H1 (cell line): Measurements from ENCODE around the gene CUEDC1. TPM values are rescaled to one million over a fixed set of nuclear protein-coding genes. Genes with fewer than 3 reads are reported as not detected.

ENCODE experiments used
- CTCF ChIA-PET: fragments of 300-600 bp; sonication (Branson Sonifier 250); formaldehyde crosslinking; loops from one replicate; lab custom pipeline; 2021; ENCODE audit not compliant: partially characterized antibody; lab: Charles Lee
- POLR2A ChIA-PET: fragments of 300-600 bp; sonication (Branson Sonifier 250); formaldehyde crosslinking; loops from one replicate; lab custom pipeline; 2021; ENCODE audit warnings: inconsistent platforms; ENCODE audit not compliant: partially characterized antibody; lab: Charles Lee
- DNase-seq, 2 experiments: peaks; one replicate each; pipeline versions ENCODE4 v3.0.0 to v3.0.0-alpha.2; 2010 to 2022; ENCODE audit warnings: low spot score in 2 of 2, low read depth in 1 of 2, mixed read lengths in 1 of 2
- FAIRE-seq: peaks from 2 replicates; lab custom pipeline; 2011; peaks lifted over from hg19 to GRCh38; lab: Jason Lieb, UNC
- H2AFZ ChIP-seq: 2 replicates; pipeline ENCODE4 v1.8.1; 2012; ENCODE audit warnings: low read length, inconsistent platforms
- H2AK5ac ChIP-seq: 2 replicates; pipeline ENCODE4 v1.6.1; 2013; ENCODE audit warnings: low read depth, low read length
- H2BK120ac ChIP-seq: replicated peaks from 2 replicates; pipeline ENCODE3; 2013; ENCODE audit warnings: low read depth, low read length, inconsistent platforms
- H2BK12ac ChIP-seq: 2 replicates; pipeline ENCODE4 v1.6.1; 2013; ENCODE audit warnings: low read depth, low read length
- H2BK15ac ChIP-seq: 2 replicates; pipeline ENCODE4 v1.6.1; 2013; ENCODE audit warnings: low read length
- H2BK20ac ChIP-seq: 2 replicates; pipeline ENCODE4 v1.6.1; 2013; ENCODE audit warnings: low read length
- H2BK5ac ChIP-seq: 2 replicates; pipeline ENCODE4 v1.6.1; 2013; ENCODE audit warnings: low read depth, low read length
- H3K14ac ChIP-seq: 2 replicates; pipeline ENCODE4 v1.6.1; 2013; ENCODE audit warnings: inconsistent platforms; ENCODE audit not compliant: insufficient read length
- H3K18ac ChIP-seq: 2 replicates; pipeline ENCODE4 v1.6.1; 2013; ENCODE audit warnings: low read length; ENCODE audit errors: extremely low read depth
- H3K23ac ChIP-seq: 2 replicates; pipeline ENCODE4 v1.6.1; 2013; ENCODE audit warnings: inconsistent platforms; ENCODE audit not compliant: insufficient read length
- H3K23me2 ChIP-seq: 2 replicates; pipeline ENCODE4 v1.6.1; 2013; ENCODE audit warnings: low read depth, low read length
- H3K27ac ChIP-seq: 2 replicates; pipeline ENCODE4 v1.6.1; 2011; ENCODE audit warnings: low read depth, low read length, inconsistent platforms
- H3K27me3 ChIP-seq, 4 experiments: replicated peaks in 1 of 4; 1 replicate in 1 of 4; 2 replicates in 3 of 4; pipeline versions ENCODE4 v1.6.1 to v1.8.1; 2011 to 2013; ENCODE audit warnings: low read length in 3 of 4, mild to moderate bottlenecking in 3 of 4, inconsistent platforms in 2 of 4, mixed read lengths in 2 of 4, moderate library complexity in 1 of 4; ENCODE audit not compliant: control insufficient read depth in 3 of 4, insufficient read depth in 3 of 4; ENCODE audit errors: extremely low read depth in 1 of 4
- H3K36me3 ChIP-seq, 4 experiments: 2 replicates each; pipeline versions ENCODE4 v1.6.1 to v1.8.1; 2011 to 2013; ENCODE audit warnings: mild to moderate bottlenecking in 4 of 4, low read length in 3 of 4, moderate library complexity in 2 of 4, control low read depth in 1 of 4, inconsistent platforms in 1 of 4; ENCODE audit not compliant: insufficient read depth in 4 of 4, control insufficient read depth in 2 of 4
- H3K4ac ChIP-seq: replicated peaks from 2 replicates; pipeline ENCODE3; 2013; ENCODE audit warnings: low read length, low read depth, mixed read lengths, inconsistent platforms; ENCODE audit not compliant: insufficient read length
- H3K4me1 ChIP-seq, 4 experiments: replicated peaks in 1 of 4; 1 replicate in 1 of 4; 2 replicates in 3 of 4; pipeline versions ENCODE4 v1.6.1 to v1.8.1; 2011 to 2013; ENCODE audit warnings: low read length in 3 of 4, inconsistent platforms in 2 of 4, mixed read lengths in 1 of 4; ENCODE audit not compliant: insufficient read depth in 4 of 4, control insufficient read depth in 3 of 4
- H3K4me2 ChIP-seq, 2 experiments: 2 replicates each; pipeline versions ENCODE4 v1.6.1 to v1.8.1; 2011 to 2013; ENCODE audit warnings: low read depth in 2 of 2, low read length in 2 of 2, control low read depth in 1 of 2, inconsistent platforms in 1 of 2, mild to moderate bottlenecking in 1 of 2; ENCODE audit not compliant: insufficient read depth in 1 of 2
- H3K4me3 ChIP-seq, 4 experiments: fragments of 200-600, 300-600 bp in 1 of 4; sonication (generic), shearing (Covaris generic), sonication (Bioruptor Twin) in 1 of 4; 2 replicates each; pipeline versions ENCODE4 v1.5.1 to v1.8.1; 2011 to 2016; ENCODE audit warnings: low read length in 4 of 4, low read depth in 3 of 4, control low read depth in 2 of 4, inconsistent platforms in 2 of 4, mild to moderate bottlenecking in 2 of 4, mixed read lengths in 1 of 4, moderate library complexity in 1 of 4; ENCODE audit not compliant: insufficient read depth in 2 of 4; ENCODE audit errors: extremely low read depth in 1 of 4
- H3K56ac ChIP-seq: replicated peaks from 2 replicates; pipeline ENCODE3; 2013; ENCODE audit warnings: low read depth, mild to moderate bottlenecking, mixed read lengths, low read length, inconsistent platforms; ENCODE audit not compliant: insufficient read length
- H3K79me1 ChIP-seq: 2 replicates; pipeline ENCODE4 v1.6.1; 2013; ENCODE audit warnings: low read depth, low read length, control low read depth
- H3K79me2 ChIP-seq, 2 experiments: 2 replicates each; pipeline versions ENCODE4 v1.6.1 to v1.8.1; 2012 to 2013; ENCODE audit warnings: low read length in 2 of 2, mild to moderate bottlenecking in 2 of 2, inconsistent platforms in 1 of 2; ENCODE audit not compliant: insufficient read depth in 2 of 2, control insufficient read depth in 1 of 2
- H3K9ac ChIP-seq, 4 experiments: replicated peaks in 1 of 4; 1 replicate in 1 of 4; 2 replicates in 3 of 4; pipeline versions ENCODE4 v1.6.1 to v1.8.1; 2011 to 2013; ENCODE audit warnings: low read depth in 3 of 4, low read length in 3 of 4, control low read depth in 2 of 4, mild to moderate bottlenecking in 2 of 4, moderate library complexity in 2 of 4, inconsistent platforms in 1 of 4; ENCODE audit errors: extremely low read depth in 1 of 4
- H3K9me3 ChIP-seq, 2 experiments: 2 replicates each; pipeline versions ENCODE4 v1.6.1 to v1.8.1; 2012 to 2013; ENCODE audit warnings: mild to moderate bottlenecking in 2 of 2, moderate library complexity in 2 of 2, control low read depth in 1 of 2, inconsistent platforms in 1 of 2, low read depth in 1 of 2, low read length in 1 of 2, mixed read lengths in 1 of 2; ENCODE audit not compliant: insufficient read depth in 2 of 2
- H4K20me1 ChIP-seq, 2 experiments: replicated peaks in 1 of 2; 2 replicates each; pipeline versions ENCODE3 to v1.8.1; 2011 to 2013; ENCODE audit warnings: inconsistent platforms in 2 of 2, low read length in 2 of 2, mild to moderate bottlenecking in 1 of 2; ENCODE audit not compliant: insufficient read depth in 2 of 2, control insufficient read depth in 1 of 2
- H4K5ac ChIP-seq: 2 replicates; pipeline ENCODE4 v1.6.1; 2013; ENCODE audit warnings: low read length, low read depth, mixed read lengths, inconsistent platforms; ENCODE audit not compliant: insufficient read length
- H4K8ac ChIP-seq: 2 replicates; pipeline ENCODE4 v1.8.0; 2013; ENCODE audit warnings: mild to moderate bottlenecking, moderate library complexity, low read length, inconsistent platforms; ENCODE audit not compliant: insufficient read depth; ENCODE audit errors: extremely low read depth
- H4K91ac ChIP-seq: replicated peaks from 2 replicates; pipeline ENCODE3; 2013; ENCODE audit warnings: low read length, mixed read lengths, inconsistent platforms; ENCODE audit not compliant: insufficient read length
- ATF2 ChIP-seq: IDR thresholded peaks from 2 replicates; pipeline ENCODE4 v1.6.1; 2012; ENCODE audit warnings: low read length, inconsistent platforms
- GABPA ChIP-seq: IDR thresholded peaks from 2 replicates; pipeline ENCODE4 v1.6.1; 2011; ENCODE audit warnings: mild to moderate bottlenecking, low read length, moderate library complexity, borderline replicate concordance; ENCODE audit not compliant: insufficient read depth
- JUND ChIP-seq: IDR thresholded peaks from 2 replicates; pipeline ENCODE4 v1.6.1; 2011; ENCODE audit warnings: mild to moderate bottlenecking, improper control_type of control experiment, low read length
- RAD21 ChIP-seq, 2 experiments: IDR thresholded peaks in 1 of 2; conservative IDR thresholded peaks in 1 of 2; 2 replicates each; pipeline ENCODE4 v1.6.1; 2011; ENCODE audit warnings: low read depth in 2 of 2, low read length in 2 of 2, improper control_type of control experiment in 1 of 2, inconsistent platforms in 1 of 2, mild to moderate bottlenecking in 1 of 2, moderate library complexity in 1 of 2
- SP1 ChIP-seq: IDR thresholded peaks from 2 replicates; pipeline ENCODE4 v1.6.1; 2011; ENCODE audit warnings: low read depth, low read length
- YY1 ChIP-seq: IDR thresholded peaks from 2 replicates; pipeline ENCODE4 v1.6.1; 2011; ENCODE audit warnings: low read depth, mild to moderate bottlenecking, low read length
- WGBS, 2 experiments: shearing (Covaris generic) in 1 of 2; methylation state at CpG; one replicate each; pipeline versions ENCODE4 v1.1.6 to v1.1.7; 2013 to 2015; ENCODE audit warnings: low lambda C conversion rate in 2 of 2, mixed read lengths in 2 of 2, inconsistent platforms in 1 of 2, low coverage in 1 of 2, missing lambda C conversion rate in 1 of 2; ENCODE audit not compliant: insufficient replicate concordance in 2 of 2, insufficient coverage in 1 of 2, insufficient read length in 1 of 2; ENCODE audit errors: extremely low coverage in 1 of 2, missing lambda C conversion rate in 1 of 2; 5-methylcytosine and 5-hydroxymethylcytosine counted together
- polyA plus RNA-seq, 7 experiments: library from polyadenylated mRNA; depleted of rRNA in 3 of 7; stranded (reverse) in 5 of 7; unstranded in 2 of 7; fragments of >200 nt in 5 of 7; fragments of 200-250 nt in 2 of 7; gene quantifications; 1 replicate in 5 of 7; 2 replicates in 1 of 7; 4 replicates in 1 of 7; pipeline versions ENCODE4 v1.2.1 to v1.2.3, GENCODE V29; 2011 to 2013; ENCODE audit warnings: missing spikeins in 2 of 7, mixed read lengths in 2 of 7
- total RNA-seq: library from RNA; stranded (reverse); fragmentation: NEBNext Ultra II Directional; extraction: Animal tissue kit (Norgen Biotek cat#: 25700); gene quantifications from 2 replicates; pipeline ENCODE4 v1.2.1, GENCODE V29; 2021

Gene CUEDC1
- total and polyA plus RNA-seq, 2 of the 8 experiments (the other 6 are each of a cell fraction or from before 2014, with no cell fraction given), result 4.0 to 10.7 TPM

DNA sequence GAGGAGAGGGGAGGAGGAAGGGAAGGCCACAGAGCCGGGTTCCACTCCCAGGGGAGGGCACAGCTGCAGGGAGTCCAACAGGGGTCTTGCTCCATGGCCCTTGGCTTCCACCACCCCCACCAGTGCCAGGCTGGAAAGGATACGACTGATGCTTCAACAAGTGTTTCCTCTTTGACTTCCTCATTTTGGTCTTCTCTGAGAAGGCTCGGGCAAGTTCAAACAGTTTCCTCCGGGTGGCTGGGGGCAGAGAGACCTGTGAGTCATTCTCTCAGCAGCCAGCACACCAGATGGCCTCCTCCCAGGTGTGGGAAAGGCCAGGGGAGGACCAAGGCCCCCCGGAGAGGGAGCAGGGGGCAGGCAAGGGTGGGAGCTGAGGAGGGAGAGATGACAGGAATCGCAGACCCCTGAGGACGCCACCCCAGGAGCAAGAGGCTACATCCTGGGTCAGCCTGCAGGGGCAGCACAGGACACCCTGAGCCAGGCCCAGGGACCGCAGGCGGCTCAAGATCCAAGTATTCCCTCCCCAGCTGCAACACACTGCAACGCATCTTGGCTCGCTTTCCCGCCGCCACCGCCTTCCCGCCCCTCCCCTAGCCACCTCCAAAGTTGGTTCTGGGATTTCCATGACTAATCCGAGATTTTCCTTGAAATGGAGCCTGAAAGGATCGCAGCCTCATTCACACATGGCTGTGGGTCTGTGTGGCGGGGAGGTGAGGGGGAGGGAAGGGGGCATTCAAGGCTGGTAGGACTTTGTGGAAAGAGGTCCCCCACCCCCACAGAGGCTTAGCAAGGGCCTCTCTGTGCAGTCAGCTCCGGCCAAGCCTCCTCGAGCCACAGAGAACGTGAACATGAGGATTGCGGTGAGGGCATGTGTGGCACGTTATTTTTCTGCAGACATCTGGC lies 87.0 kb downstream of the CUEDC1 start:
- 0 out of 2 replicates have a peak overlapping the region, but pooled peaks have one; percentile 32 for H2BK20ac ChIP-seq
- CTCF ChIA-PET, result interaction anchor here (0.6 to 20.7 kb wide), 22 partner anchors 10 to 243 kb away, joined by 3 to 221 read pairs (median 8); partner anchors contain the start of gene CUEDC1
- H2BK5ac ChIP-seq, result peak overlapping the region; percentile 67
- POLR2A ChIA-PET, result interaction anchor here (0.9 to 32.5 kb wide), 9 partner anchors 9 to 289 kb away, joined by 3 to 672 read pairs (median 4); partner anchors contain the start of genes SRSF1 and VEZF1
- DNase-seq (peak; percentile 58 to 71), FAIRE-seq (peak; percentile 57)
- H3K56ac ChIP-seq, result no peak overlapping the region
- H3K23me2 ChIP-seq, result no peaks in the 10 kb centered on the region
- H4K91ac ChIP-seq, result peak overlapping the region; percentile 70
- H4K5ac ChIP-seq, result no peak overlapping the region
- H4K8ac ChIP-seq, result no peak overlapping the region
- no peaks in the 10 kb centered on the region; a peak in 2 of 7 replicates for H3K27me3 ChIP-seq
- no peak overlapping the region for H2AFZ ChIP-seq
- peak overlapping the region; percentile 82 for H2AK5ac ChIP-seq
- no peak overlapping the region for H2BK120ac ChIP-seq
- no peaks in the 10 kb centered on the region for H3K79me2 ChIP-seq
- H3K27ac ChIP-seq, result no peak overlapping the region
- no peak overlapping the region for H3K14ac ChIP-seq
- whole genome bisulfite sequencing, 2 experiments, result 68% methylated on average over 20 of the region's 23 CpGs; no CpG with 5 or more reads in 1 of the 2 experiments
- H3K4me1 ChIP-seq, result peaks cover 0 to 17% (median 10%) of the 10 kb centered on the region in 4 experiments; a peak in 6 of 7 replicates
- no peak overlapping the region for H3K4me3 ChIP-seq
- no peaks in the 10 kb centered on the region for H4K20me1 ChIP-seq
- H3K4ac ChIP-seq, result no peak overlapping the region
- no peaks in the 10 kb centered on the region for H3K9me3 ChIP-seq
- peak overlapping the region; percentile 68; the same call in 1 of the 2 replicates for H2BK12ac ChIP-seq
- no peak overlapping the region for H3K9ac ChIP-seq
- peak overlapping the region; percentile 84; the same call in 1 of the 2 replicates for H2BK15ac ChIP-seq
- no peak overlapping the region for H3K23ac ChIP-seq
- no peaks in the 10 kb centered on the region; a peak in 1 of 8 replicates for H3K36me3 ChIP-seq
- H3K4me2 ChIP-seq, result no peak overlapping the region; a peak in 1 of 4 replicates
- H3K79me1 ChIP-seq, result no peaks in the 10 kb centered on the region
- peak overlapping the region; percentile 75 for H3K18ac ChIP-seq
- TF ChIP-seq ATF2 (no peak), SP1 (no peak), GABPA (no peak; the same call in 1 of the 2 replicates), JUND (peak; percentile 12; the same call in 1 of the 2 replicates), YY1 (no peak), RAD21 (IDR thresholded peaks at IDR 0.05 in 1 of 2, conservative IDR thresholded peaks at IDR 0.05 in 1 of 2; ENCODE audit: low read depth in 2 of 2, low read length in 2 of 2) (peak; percentile 65 to 68)
